GM12891 (cell line): Measurements from ENCODE around the gene SARDH.

Experiments
- DNase-seq: peaks from one replicate; pipeline ENCODE4 v3.0.0; 2011; ENCODE audit warnings: low spot score; ENCODE audit not compliant: insufficient read length
- FAIRE-seq: peaks from 2 replicates; lab custom pipeline; 2011; peaks lifted over from hg19 to GRCh38; lab: Jason Lieb, UNC
- PAX5 ChIP-seq: IDR thresholded peaks from 2 replicates; pipeline ENCODE4 v1.6.1; 2011; ENCODE audit warnings: low read length, moderate library complexity, mild to moderate bottlenecking; ENCODE audit not compliant: insufficient read depth, severe bottlenecking
- POLR2A ChIP-seq: IDR thresholded peaks from 2 replicates; pipeline ENCODE4 v1.6.1; 2011; ENCODE audit warnings: low read depth, low read length, control low read depth
- POLR2AphosphoS5 ChIP-seq: IDR thresholded peaks from 2 replicates; pipeline ENCODE4 v1.6.1; 2011; ENCODE audit warnings: low read depth, low read length, control low read depth
- POU2F2 ChIP-seq: IDR thresholded peaks from 2 replicates; pipeline ENCODE4 v1.6.1; 2011; ENCODE audit warnings: low read depth, mild to moderate bottlenecking, control low read depth, low read length, moderate library complexity
- SPI1 ChIP-seq: IDR thresholded peaks from 2 replicates; pipeline ENCODE4 v1.6.1; 2011; ENCODE audit warnings: low read depth, low read length, control low read depth
- TAF1 ChIP-seq: IDR thresholded peaks from 2 replicates; pipeline ENCODE4 v1.6.1; 2011; ENCODE audit warnings: low read depth, low read length, control low read depth

Gene SARDH

DNA sequence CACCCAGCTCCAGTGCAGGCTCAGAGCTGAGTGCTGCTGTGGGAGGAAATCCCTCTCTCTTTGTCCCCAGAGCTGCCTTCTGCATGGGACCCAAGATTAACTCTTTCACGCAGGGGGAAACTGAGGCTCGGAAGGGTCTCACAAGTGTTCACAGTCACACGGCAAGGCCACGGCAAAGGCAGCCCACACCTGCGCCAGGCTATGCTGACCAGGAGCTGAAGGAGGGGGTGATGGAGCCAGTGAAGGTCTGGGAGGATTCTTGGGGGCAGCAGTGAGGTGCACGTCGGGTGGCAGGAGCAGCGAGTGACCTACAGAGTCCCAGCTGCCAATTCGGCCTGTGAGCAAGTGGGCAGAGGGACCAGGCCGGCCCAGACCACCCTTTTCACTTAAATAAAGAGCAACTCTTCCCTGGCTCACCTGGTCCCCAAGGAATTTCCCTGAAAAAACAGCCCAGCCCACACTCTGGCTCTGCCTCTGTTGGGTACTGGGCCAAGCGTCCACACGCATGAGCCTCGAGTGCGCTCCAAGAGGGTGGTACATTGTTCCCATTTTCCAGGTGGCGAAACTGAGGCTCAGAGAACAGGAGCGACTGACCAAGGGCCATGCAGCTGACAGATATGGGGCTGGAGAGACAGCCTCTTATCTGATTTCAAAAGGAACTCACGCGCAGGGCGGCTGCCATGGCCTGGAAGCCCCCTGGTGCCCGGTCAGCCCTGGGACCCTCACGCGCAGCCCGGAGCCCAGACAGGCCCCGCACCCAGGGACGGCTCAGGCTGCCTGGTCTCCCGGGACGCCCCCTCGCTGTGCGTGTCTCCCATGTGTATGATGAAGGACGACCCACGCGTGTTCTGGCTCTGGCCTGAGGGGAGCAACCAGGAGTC, 28.2 kb downstream of the SARDH start:
- TF ChIP-seq POLR2AphosphoS5 (no peak), PAX5 (no peak), POU2F2 (no peak), TAF1 (no peak), POLR2A (no peak), SPI1 (no peak)
- no peak for FAIRE-seq
- no peak for DNase-seq

DNA sequence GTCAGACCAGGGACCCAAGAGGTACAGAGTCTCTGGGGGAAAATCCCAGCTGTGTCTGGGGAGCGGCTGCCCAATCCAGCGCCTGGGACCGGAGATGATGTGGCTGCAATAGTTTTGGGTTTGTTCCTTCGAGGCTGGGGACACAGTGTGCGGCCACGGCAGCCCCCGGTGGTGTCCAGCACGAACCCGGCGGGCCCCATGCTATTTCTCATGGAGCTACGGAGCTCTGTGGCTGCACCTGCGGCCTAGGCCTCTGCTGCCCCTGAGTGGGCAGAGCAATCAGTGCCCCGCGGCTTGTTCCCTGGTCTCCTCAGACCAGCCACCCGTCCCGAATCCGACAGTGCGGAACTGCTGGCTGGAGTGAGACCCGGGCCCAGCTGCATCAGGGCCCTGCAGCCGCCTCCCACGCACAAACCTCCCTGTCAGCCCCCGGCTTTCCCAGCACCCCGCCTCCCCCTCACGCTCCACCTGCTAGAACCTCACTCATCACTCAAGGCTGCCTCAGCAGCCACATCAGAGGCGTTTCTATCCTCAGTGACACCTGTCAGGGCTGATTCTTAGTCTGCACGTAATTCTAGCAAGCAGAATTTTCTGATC, 29.0 kb downstream of the SARDH start:
- FAIRE-seq (no peak), DNase-seq (no peak)
- TF ChIP-seq POU2F2 (no peak), SPI1 (no peak), PAX5 (peak; percentile 85)

DNA sequence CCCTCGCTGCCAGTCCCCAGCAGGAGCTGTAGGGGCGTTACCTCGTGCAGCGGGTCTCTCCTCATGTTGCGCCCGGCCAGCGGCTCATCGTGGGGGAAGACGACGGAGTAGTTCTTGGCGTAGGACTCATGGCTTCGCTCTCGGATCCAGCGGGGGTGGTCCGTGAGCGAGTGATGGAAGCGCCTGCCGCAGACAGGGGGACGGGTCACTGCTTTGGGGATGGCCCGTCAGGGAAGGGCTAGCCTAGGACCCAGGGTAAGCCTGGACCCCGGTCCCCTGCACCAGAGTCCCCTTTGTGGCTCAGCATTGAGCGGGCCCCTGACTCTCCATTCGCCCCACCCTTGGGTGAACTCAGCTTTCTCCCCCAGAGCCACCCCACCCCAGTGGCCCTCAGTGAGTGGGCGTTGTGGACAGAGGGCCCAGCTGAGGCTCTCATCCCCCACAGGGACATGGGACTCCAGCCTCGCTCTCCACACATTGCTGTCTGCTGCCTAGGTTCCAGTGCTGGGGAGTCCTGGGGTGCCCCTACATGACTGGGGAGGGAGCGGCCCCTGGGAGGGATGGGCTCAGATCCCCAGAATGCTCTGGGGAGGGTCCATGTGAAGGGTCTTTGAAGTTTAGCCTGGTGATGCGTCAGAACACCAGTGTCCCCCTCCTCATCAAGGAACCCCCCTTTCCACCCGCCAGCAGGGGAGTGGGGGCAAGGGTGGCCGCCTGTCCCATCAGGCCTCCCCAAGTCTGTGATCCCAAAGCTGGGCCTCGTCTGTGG, 29.7 kb downstream of the SARDH start:
- TF ChIP-seq PAX5: no peak
- TF ChIP-seq POLR2AphosphoS5: no peak
- TF ChIP-seq POU2F2: no peak
- TF ChIP-seq POLR2A: no peak
- no peak for TF ChIP-seq TAF1
- TF ChIP-seq SPI1: no peak
- FAIRE-seq (no peak), DNase-seq (no peak)

DNA sequence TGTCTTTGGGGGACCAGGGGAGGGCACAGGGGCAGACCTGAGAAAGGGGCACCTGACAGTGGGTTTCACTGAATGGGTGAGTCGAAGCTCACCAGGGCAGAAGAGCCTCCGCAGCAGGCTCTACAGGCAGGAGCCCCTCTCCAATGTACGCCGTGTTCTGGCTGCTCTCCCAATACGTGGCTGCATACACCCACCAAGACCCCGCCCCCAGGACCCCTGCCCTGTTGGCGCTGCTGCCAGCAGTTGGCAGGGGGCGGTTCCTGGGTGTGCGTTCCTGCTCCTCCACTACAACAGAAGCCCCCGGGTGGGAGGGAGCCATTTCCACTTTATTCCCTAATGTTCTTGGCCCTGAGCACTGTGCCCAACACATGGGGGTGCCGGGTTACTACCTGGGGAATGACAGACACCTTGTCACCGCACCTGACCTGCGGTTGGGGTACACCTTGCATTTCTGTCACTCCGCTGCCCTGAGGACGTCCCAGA, 30.3 kb downstream of the SARDH start:
- no peak for TF ChIP-seq POLR2AphosphoS5
- TF ChIP-seq SPI1: no peak
- no peak for TF ChIP-seq POU2F2
- TF ChIP-seq TAF1: no peak
- TF ChIP-seq PAX5: no peak
- no peak for TF ChIP-seq POLR2A
- no peak for DNase-seq
- FAIRE-seq: no peak

DNA sequence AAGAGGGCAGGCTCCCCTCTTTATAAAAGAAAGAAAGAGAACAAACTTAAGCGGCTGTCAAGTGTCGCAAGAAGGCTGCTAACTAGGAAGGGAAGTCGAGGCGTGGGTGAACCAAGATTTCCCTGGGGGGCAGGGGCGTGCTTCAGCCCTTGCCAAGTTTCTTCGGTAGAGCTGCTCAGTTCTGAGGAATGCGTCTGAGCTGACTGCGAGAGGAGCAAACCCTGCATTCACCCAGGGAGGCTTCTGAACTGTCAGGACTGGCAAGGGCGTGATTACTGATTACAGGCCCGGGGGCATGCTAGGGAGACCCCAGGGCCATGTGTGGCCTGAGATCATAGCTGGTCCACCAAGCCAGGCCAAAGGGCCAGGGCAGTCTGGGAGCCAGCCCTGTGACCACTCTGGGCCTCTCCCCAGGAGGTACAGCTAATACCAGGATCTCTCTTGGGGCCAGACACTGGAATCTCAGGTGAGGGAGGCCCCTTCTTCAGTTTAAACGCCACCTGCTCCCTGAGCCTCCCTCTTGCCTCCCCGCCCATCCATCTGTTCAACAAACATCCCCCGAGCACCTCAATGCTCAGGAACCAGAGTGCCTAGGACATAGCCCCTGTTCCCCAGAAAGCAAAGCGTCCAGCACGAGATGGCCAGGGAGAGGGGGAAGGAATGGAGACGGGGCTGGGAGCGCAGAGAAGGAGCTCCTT, 30.9 kb downstream of the SARDH start:
- DNase-seq (no peak), FAIRE-seq (no peak)
- no peak for TF ChIP-seq SPI1
- no peak for TF ChIP-seq PAX5
- no peak for TF ChIP-seq TAF1
- no peak for TF ChIP-seq POLR2AphosphoS5
- no peak for TF ChIP-seq POU2F2
- no peak for TF ChIP-seq POLR2A

DNA sequence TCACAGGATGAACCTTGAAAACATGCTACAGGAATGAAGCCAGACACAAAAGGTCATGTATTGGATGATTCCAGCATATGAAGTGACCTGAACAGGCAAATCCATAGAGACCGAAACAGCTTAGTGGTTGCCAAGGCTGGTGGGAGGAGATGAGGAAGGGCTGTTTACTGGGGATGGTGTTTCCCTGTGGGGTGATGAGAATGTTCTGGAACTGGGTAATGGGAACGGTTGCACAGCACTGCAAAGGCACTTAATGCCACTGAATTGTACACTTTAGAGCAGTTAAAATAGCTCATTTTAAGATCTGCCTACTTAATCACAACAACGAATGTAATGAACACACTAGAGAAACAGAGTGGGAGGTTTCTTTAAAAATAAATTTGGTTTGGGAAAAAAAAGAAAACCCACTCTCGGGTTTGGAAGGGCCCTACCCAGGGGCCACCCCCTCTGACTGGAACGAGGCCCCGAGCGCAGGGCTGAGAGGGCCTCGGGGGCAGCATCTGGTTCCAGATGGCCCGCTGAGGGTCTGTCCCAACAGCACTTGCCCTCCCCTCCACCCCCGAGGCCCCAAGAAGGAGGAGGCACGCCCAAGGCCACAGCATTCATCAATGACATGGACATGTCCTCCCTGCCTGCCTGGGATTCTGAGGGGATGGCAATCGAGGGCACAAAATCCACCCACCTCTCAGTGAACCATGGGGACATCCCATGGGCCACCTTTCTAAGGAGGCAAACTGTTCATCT, 31.7 kb downstream of the SARDH start:
- DNase-seq (no peak), FAIRE-seq (no peak)
- TF ChIP-seq POLR2AphosphoS5: no peak

DNA sequence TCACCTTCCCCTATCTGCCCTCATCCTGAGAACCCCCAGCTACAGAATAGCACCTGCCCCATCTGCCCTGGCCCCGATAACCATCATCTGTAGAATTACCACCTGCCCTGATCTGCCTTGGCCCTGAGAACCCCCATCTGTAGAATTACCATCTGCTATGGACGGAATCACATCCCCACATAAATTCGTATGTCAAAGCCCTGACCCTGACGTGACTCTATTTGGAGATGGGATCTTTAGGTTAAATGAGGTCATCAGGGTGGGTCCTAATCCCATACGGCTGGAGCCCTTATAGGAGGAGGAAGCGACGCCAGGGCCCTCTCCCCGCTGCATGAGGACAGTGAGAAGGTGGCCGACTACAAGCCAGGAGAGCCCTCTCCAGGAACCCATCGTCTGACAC, 32.6 kb downstream of the SARDH start:
- no peak for DNase-seq

DNA sequence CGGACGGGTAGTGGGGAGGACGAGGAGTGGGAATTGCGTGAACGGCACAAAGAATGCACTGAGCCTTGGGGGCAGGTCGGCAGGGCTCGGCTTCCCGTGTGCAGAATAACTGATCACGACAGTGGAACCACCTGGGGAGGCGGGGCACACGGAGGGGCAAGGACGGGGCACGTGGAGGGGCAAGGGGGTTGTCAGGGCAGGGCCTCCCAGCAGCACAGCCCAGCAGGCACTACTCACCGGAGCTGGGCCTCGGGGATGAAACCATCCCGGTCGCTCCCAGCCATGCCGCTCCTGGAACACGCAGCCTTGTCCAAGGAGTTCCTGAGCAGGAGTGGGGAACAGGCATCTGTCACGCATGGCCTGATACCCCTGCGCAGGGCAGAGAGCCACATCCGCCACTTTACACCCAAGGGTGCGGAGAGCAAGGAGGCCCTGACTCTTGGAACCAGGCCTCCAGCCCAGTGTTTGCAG, 33.4 kb downstream of the SARDH start:
- DNase-seq (no peak), FAIRE-seq (no peak)
- TF ChIP-seq POLR2AphosphoS5 (no peak), SPI1 (no peak), POU2F2 (no peak), PAX5 (no peak), POLR2A (no peak), TAF1 (no peak)

More for the DNA sequence above, 32.6 kb downstream of the SARDH start:
- no peak for FAIRE-seq
- no peak for TF ChIP-seq SPI1

DNA sequence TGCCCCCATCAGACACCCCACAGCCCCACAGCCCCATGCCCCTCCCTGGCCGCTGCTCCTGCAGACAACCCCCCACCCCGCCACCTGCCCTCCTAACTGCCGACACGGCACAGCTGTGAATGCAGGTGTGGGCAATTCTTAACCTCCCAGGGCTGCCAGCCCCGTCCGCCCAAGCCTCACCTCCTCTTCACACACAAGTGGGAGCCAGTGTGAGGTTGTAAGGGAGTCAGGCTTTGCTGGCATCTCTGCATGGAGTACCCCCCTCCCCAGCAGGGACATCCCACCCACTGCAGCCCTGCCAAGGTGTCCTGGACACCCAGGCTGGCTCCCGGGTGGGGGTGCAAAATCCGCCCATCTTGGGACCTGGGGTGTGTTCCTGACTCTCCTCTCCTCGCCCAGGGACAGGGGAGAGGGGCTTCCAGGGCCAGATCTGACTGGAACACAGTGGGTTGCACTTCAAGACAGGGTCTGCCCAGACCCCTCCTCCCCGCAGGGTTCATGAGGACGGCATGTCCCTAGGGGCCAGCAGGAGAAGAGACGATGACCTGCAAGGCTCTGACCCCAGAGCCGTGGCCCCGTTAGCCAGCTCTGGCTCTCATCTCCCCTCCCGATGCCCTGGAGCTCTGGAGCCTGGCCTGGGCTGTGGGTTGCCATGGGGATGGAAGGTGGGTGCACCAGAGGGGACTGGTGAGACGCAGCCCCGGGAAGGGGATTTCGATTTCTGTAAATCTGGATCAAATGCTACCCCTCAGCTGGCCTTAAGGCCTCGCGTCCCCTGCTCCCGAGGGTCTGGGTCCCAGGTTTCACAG, 34.4 kb downstream of the SARDH start:
- TF ChIP-seq POLR2AphosphoS5 (no peak), TAF1 (no peak), POU2F2 (no peak), SPI1 (no peak), POLR2A (no peak), PAX5 (no peak)
- FAIRE-seq (no peak), DNase-seq (no peak)
